ENCODE data around the gene PIK3CA. TPM values are rescaled to one million over a fixed set of nuclear protein-coding genes. Genes with fewer than 3 reads are reported as not detected.
"Not testable (repeated sequence)": the region's sequence is repeated elsewhere in the genome, so short reads cannot be mapped to it uniquely, and the experiment has no call there.

Gene PIK3CA
- total RNA-seq, 1 donor: 26.6 TPM

GRCh38 chr3:179244878-179245277 lies 96.7 kb downstream of the PIK3CA start:
- no peak for DNase-seq (ENCODE audit: low read depth)
- TF ChIP-seq CTCF (IDR thresholded peaks at IDR 0.05; ENCODE audit: insufficient read depth, low read length): no peak
- no peak overlapping the region for H3K4me3 ChIP-seq (ENCODE audit: low read depth, low read length)

- no peak for DNase-seq (ENCODE audit: low read depth)
- H3K4me3 ChIP-seq (ENCODE audit: low read depth, low read length): no peak overlapping the region
- no peak for TF ChIP-seq CTCF (IDR thresholded peaks at IDR 0.05; ENCODE audit: insufficient read depth, low read length)
Observed at GRCh38 chr3:179247289-179248015, 99.3 kb downstream of the PIK3CA start.

- no peak for DNase-seq (ENCODE audit: low read depth)
- H3K4me3 ChIP-seq (ENCODE audit: low read depth, low read length): no peak within 1 kb of the TSS
- no peak for TF ChIP-seq CTCF (IDR thresholded peaks at IDR 0.05; ENCODE audit: insufficient read depth, low read length)
Observed at GRCh38 chr3:179250803-179251476, 102.8 kb downstream of the PIK3CA start, which contains the start of gene KCNMB3. KCNMB3 (minus strand) TSS chr3:179251114; CDS start chr3:179250990, 124 bp downstream.

- no peak overlapping the region for H3K4me3 ChIP-seq (ENCODE audit: low read depth, low read length)
- TF ChIP-seq CTCF (IDR thresholded peaks at IDR 0.05; ENCODE audit: insufficient read depth, low read length): no peak
- no peak for DNase-seq (ENCODE audit: low read depth)
Observed at GRCh38 chr3:179256813-179257212, 108.7 kb downstream of the PIK3CA start.

GRCh38 chr3:179257742-179258141 lies 109.6 kb downstream of the PIK3CA start:
- H3K4me3 ChIP-seq (ENCODE audit: low read depth, low read length); DNase-seq (ENCODE audit: low read depth): not testable (repeated sequence)

- no peak for TF ChIP-seq CTCF (IDR thresholded peaks at IDR 0.05; ENCODE audit: insufficient read depth, low read length)
- DNase-seq (ENCODE audit: low read depth): no peak
- H3K4me3 ChIP-seq (ENCODE audit: low read depth, low read length): no peak overlapping the region
Observed at GRCh38 chr3:179258820-179259219, 110.7 kb downstream of the PIK3CA start.

GRCh38 chr3:179259959-179260756 lies 112.0 kb downstream of the PIK3CA start:
- DNase-seq (ENCODE audit: low read depth); H3K4me3 ChIP-seq (ENCODE audit: low read depth, low read length): not testable (repeated sequence)
